ENCODE measurements around the gene SGSM1.

DNA sequence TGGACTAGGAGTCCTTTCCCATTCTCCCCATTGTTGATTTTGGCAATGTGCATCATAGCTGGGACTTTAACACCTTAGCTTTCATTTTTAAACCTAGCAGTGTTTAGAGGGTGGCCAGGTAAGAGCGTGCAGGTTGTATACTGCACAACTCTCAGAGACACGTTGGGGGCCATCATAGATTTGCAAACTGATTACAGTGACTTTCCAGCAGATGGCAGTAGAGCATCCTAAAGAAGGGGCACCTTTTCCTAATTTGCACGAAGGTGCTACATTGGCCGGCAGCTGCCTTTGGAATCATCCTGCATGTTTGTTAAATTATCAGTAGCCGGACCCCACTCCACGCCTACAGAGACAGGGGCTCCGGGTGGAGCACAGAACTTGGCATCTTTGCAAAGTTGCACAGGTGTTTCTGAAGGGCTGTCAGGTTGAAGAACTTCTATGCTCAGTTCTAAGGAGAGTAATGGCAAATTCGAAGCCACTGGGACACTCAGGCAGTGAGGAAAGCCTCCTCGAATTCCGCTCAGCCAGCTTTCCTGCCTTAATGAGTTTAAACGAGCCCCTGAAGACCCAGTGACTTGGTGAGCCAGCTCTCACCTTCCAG lies 132.8 kb downstream of the SGSM1 start:
- TF ChIP-seq, protein P1, sequence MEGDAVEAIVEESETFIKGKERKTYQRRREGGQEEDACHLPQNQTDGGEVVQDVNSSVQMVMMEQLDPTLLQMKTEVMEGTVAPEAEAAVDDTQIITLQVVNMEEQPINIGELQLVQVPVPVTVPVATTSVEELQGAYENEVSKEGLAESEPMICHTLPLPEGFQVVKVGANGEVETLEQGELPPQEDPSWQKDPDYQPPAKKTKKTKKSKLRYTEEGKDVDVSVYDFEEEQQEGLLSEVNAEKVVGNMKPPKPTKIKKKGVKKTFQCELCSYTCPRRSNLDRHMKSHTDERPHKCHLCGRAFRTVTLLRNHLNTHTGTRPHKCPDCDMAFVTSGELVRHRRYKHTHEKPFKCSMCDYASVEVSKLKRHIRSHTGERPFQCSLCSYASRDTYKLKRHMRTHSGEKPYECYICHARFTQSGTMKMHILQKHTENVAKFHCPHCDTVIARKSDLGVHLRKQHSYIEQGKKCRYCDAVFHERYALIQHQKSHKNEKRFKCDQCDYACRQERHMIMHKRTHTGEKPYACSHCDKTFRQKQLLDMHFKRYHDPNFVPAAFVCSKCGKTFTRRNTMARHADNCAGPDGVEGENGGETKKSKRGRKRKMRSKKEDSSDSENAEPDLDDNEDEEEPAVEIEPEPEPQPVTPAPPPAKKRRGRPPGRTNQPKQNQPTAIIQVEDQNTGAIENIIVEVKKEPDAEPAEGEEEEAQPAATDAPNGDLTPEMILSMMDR (IDR thresholded peaks at IDR 0.05) = peak in 1 of 3 donors; percentile 16
- TF ChIP-seq POLR2A (IDR thresholded peaks at IDR 0.05) = no peak
